Esophagus muscularis mucosa (tissue), 3 donors: ENCODE results near the gene IL2RA.

Source experiments
- CTCF ChIP-seq, 3 experiments: fragments of 200-600 bp in 2 of 3; fragments of 450-650 bp in 1 of 3; sonication (generic) in 2 of 3; IDR thresholded peaks; one replicate each; pipeline ENCODE4 v1.5.1; 2017 to 2019; ENCODE audit warnings: antibody characterized with exemption in 3 of 3, mild to moderate bottlenecking in 2 of 3, moderate library complexity in 1 of 3
- POLR2AphosphoS5 ChIP-seq, 2 donors: sonication (generic); formaldehyde crosslinking; IDR thresholded peaks; one replicate each; pipeline ENCODE4 v1.6.1; 2017; ENCODE audit warnings: antibody characterized with exemption in 2 of 2

- TF ChIP-seq CTCF (IDR thresholded peaks at IDR 0.05) (no peak), POLR2AphosphoS5 (IDR thresholded peaks at IDR 0.05) (no peak)
These were observed 41.4 kb upstream of the IL2RA start for GRCh38 chr10:6103591-6103990.
